HG02763 (cell line): ENCODE results near the gene CCR9.

Experiments
- ATAC-seq: cut with Tn5 transposase; IDR thresholded peaks from one replicate; pipeline ENCODE4 v1.9.1; 2021; ENCODE audit warnings: mild to moderate bottlenecking, moderate library complexity; ENCODE audit not compliant: unreplicated experiment

CCR9 gene

GRCh38 chr3:45936261-45936660 is 49.9 kb downstream of the CCR9 start:
- no peak for ATAC-seq

DNA sequence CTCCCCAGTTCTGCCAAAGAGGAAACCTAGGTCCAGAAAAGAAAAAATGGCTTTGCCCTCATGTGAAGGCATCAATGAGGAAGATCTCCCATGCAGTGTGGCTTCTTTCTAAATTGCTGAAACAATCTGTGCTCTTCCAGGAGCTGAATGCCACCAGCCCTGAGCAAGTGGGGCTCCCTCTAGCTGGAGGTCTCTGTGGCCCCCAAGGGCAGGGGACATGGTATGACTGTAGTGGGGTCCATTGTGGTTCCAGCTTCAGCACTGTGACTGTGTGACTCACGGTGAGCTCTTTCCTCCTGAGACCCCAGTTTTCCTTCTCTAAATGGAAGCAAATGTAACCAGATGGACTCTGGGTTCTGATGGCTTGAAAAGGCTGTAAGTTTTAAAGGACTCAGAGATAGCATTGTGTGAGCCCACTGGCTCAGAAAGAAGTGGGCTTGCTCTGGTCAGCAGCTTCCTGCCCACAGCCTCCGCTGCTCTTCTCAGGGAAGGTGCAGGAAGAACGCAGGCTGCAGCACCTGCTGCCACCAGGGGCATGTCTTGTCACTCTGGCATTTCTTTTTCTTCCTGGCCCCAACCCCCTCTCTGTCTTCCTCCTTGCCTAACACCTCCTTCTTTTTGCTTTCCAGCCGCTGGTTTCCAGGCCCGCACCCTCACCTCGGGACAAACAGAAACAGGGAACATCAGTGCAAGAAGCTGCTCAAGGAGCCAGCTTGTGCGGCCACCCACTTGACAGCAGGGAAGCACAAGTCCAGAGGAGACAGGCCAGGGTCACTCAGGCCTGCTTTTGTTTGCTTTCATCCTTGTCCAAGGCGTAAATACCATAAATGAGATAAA is 51.1 kb downstream of the CCR9 start:
- no peak for ATAC-seq

DNA sequence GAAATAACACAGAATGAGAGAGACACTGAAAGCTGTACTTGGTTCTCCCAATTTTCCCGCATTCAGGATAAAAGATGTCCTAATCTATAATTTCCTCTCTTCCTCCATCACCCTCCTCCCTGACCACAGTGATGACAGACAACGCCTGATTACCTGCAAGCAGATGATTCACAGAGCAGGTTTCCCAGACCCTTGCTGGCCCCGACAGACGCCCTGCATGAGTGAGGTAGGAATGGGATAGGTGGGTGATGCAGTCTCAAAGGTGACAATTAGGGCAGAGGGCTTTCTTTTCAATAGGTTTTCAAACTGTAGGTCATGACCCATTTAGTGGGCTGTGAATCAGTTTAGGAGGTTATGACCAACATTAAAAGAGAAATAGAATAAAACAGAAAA is 51.7 kb downstream of the CCR9 start:
- ATAC-seq: no peak

DNA sequence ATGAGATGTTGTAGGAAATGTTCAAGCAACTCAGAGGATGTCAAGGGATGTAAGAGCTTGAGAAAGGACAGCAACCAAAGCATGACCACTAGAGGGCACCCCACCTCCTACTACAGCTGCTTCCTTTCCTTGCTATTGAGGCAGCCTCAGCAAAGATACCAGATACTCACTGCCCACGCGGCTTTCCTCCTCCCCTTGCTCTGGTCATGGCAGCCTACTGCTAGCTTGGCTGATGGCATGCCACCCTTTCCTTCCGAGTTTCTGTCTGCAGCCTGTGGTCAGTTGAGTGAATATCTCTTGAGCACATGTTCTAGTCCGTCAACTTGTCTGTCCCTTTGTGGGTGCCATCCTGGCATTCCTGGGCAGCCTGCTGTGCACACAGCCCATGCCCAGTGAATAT is 52.5 kb downstream of the CCR9 start:
- ATAC-seq: peak; percentile 47

- no peak for ATAC-seq
Observed at GRCh38 chr3:45939341-45939771, 53.0 kb downstream of the CCR9 start.

GRCh38 chr3:45940004-45940780 is 53.8 kb downstream of the CCR9 start:
- no peak for ATAC-seq

DNA sequence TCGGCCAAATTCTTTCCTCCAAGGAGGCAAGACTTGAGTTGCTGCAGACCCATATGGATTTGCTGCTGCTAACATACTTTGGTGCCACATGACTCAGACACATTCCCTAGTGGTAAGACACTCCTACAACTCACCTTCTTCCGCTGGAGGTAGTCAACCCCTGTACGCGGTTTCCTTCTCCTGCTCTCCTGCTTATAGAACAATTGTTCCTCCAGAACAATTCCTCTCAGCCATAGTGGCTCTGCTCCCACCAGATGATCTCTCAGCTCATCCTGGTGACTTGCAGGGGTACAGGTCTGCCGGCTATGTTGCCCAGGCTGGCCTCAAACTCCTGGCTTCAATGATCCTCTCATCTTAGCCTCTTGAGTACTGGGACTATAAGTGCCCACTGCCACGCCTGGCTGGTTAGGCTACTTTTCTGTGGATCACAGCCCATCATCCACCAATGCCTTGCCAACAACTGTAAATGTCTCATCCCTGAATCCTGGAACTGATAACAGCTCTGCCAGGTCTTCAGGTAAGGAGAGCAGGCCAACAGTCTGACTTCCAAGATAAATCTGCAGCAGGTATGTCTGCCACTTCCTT is 54.5 kb downstream of the CCR9 start:
- ATAC-seq: no peak

DNA sequence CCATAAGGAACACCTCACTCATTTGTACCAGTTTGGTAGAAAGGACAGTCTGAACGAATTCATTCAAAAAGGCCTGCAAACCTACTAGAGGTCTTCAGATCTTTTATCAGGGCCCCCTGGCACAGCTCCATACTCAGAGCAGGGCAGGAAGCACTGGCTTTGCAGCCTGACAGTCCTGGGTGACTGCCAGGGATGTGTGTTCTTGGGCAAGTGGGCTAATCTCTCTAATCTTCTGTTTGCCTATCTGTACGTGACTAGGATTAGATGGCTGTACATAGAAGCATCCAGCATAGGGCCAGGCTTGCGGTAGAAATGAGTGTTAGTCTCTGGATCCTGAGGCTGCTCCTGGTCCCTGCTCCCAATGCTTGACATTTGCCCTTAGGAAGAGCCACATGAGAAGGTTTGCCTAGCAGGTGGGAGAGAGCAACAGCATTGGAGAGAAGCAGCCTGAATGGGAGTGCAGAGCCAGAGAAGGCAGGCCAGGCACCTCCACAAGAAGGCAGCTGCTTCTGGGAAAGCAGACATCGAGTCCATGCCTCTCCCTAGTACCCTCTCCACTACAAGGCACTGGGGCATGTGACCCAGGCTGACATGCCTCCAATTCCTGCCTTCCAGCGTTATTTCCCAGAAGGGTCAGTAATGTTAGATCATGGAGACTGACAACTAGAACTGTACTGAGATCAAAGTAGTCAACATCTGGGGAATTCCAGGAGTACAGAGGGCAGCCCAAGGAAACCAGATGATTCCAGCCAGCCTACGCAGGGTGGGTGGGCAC is 55.9 kb downstream of the CCR9 start:
- ATAC-seq: no peak

- no peak for ATAC-seq
Observed at GRCh38 chr3:45943207-45943846, 57.0 kb downstream of the CCR9 start, which contains the start of gene CXCR6. CXCR6 (plus strand) TSS chr3:45943464; CDS start chr3:45946482, 3,018 bp downstream.

DNA sequence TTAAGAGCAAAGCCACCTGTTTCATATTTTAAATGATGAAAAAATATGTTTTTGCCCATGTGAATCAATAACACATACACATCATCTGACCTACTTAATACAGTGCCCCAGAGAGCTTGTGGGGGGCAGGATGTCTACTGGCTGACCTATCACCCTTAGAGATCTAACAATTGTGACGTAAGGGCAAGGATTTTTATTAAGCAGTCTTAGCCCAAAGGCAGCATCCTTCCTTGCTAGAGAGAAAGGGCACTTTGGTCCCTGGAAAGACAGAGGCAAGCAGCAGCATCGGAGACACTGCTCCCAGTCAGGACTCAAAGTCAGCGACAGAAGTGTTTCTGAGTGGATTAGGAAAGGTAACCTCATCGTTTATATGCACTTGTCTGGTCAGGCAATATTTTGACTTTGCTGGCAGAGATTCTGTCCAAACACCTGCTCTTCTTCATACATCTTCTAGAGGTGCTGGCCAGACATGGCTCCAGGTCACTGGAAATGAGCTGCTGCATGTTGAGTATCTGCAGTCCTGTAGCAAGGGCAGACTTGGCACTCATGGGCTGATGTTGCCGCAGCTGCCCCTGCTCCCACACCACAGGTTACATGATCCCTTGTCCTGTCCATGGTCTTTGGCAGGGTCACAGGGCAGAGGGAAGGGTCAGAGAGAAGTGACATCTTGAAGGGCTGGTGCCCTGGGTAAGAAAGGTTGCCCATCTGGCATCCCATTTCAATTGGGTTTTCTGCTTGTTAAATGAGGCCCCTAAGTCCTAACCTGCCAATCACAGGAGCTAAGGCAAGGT is 58.7 kb downstream of the CCR9 start:
- no peak for ATAC-seq

DNA sequence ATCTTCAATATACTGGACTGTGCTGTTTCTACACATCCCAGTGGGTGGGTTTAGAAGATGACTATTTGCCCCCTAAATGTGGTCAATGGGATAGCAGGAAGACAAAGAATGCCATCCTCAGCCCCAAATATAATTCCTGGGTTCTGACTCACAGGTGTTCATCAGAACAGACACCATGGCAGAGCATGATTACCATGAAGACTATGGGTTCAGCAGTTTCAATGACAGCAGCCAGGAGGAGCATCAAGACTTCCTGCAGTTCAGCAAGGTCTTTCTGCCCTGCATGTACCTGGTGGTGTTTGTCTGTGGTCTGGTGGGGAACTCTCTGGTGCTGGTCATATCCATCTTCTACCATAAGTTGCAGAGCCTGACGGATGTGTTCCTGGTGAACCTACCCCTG is 60.0 kb downstream of the CCR9 start:
- ATAC-seq: no peak

DNA sequence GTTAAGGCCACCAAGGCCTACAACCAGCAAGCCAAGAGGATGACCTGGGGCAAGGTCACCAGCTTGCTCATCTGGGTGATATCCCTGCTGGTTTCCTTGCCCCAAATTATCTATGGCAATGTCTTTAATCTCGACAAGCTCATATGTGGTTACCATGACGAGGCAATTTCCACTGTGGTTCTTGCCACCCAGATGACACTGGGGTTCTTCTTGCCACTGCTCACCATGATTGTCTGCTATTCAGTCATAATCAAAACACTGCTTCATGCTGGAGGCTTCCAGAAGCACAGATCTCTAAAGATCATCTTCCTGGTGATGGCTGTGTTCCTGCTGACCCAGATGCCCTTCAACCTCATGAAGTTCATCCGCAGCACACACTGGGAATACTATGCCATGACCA is 60.5 kb downstream of the CCR9 start:
- no peak for ATAC-seq

DNA sequence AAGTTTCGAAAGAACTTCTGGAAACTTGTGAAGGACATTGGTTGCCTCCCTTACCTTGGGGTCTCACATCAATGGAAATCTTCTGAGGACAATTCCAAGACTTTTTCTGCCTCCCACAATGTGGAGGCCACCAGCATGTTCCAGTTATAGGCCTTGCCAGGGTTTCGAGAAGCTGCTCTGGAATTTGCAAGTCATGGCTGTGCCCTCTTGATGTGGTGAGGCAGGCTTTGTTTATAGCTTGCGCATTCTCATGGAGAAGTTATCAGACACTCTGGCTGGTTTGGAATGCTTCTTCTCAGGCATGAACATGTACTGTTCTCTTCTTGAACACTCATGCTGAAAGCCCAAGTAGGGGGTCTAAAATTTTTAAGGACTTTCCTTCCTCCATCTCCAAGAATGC is 61.0 kb downstream of the CCR9 start:
- ATAC-seq: no peak

DNA sequence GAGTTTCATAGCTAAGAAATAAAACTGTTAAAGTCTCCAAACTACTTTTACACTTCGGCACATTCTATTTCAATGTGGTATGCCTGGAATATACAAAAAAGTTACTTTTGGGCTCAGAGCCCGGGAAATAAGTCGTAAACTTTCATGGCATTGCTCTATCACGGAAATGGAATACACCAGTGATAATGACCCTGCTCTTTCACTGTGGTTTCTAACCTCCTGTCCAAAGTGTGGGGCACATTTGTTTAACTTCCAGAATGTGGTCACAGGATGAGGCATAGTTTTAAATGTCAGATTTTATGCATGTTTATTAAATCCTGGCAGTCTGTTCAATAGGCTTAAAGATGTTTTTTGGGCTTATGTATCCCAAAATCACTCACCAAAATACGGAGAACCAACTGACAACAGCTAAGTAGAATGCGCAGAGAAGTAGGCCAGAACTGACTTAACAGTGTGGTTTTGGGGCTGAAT is 62.0 kb downstream of the CCR9 start:
- ATAC-seq: no peak

DNA sequence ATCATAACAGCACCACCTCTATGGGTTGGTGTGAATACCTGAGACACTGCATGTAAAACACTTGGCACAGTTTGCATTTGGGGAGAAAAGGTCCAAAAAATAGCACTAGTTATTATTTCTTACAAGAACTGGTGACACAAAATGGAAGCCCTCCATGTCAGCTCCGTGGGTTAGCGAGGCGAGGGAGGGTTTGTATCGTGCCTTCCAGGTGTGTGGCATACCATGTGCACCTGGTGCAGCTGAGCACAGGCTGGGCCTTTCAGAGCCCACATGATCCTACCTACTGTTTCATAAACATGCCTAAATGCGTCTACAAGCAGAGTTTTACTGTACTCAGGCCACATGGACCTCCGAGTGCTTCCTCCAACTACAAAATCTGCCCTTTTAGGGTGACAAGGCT is 62.5 kb downstream of the CCR9 start:
- no peak for ATAC-seq

GRCh38 chr3:45949432-45949831 is 63.1 kb downstream of the CCR9 start:
- ATAC-seq: no peak

DNA sequence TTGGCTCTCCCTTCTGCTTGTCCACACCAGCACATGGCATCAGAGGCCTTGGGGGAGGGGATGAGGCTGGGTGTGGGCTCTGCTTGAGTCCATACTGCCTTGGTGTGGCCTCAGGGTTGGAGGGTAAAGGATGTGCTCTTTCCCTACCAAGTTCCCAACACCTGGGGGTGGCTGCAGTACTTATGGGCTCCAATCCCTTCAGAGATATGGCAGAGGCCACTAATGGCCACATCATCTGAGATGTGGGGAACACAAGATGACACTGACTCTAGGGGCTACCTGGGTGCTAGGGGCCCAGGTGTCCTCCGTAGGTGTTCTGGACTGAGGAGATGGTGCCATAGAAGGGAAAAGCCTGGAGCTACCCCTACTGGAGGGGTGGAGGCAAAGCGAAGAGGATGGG is 63.8 kb downstream of the CCR9 start:
- ATAC-seq: no peak

DNA sequence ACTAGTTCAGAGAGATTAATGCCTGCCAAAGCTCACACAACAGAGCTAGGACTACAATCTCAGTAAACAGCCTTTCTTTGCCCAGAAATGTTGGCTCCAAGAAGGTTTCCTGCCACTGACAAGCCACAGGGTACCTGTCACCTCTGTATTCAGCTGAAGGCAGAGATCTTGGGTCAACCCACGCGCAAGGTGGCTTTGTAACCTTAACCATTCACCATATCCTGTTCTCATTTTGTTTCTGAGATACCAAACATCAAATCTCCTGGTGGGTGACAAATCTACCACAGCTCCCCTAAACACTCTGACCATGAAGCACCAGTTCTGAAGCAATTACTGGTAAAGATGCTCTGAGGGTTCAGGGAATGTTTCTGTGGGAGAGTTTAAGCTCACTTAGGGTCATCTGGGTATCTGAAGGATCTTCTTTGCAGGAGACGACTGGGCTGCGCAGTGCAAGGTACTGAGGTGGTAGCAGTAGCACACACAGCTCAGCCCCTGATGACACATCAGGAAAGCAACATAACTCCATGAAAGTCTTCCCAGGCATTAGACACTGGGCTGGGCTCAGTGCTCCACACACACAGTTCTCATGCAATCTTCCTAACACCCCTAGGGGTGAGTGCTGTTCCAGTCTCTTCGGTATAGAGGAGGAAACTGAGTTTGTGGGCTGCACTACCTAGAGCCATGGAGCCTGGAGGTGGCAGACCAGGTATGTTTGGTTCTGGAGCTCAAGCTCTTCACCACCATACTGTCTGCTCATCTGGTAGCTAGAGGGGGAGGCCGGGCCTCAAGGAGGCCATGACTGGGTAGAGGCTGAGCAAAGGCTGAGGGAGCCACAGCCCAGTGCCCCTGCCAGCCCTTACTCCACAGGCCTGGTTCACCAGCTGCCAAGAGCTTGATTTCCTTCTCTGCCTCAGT is 64.6 kb downstream of the CCR9 start:
- no peak for ATAC-seq

GRCh38 chr3:45951946-45952345 is 65.6 kb downstream of the CCR9 start:
- no peak for ATAC-seq
